Endothelial cell of umbilical vein (primary cell): Measurements from ENCODE around the gene ZNF425. TPM values are rescaled to one million over a fixed set of nuclear protein-coding genes. Genes with fewer than 3 reads are reported as not detected.

Source experiments
- BruUV-seq: library from RNA; stranded (reverse); fragments of 400-500 nt; replicated peaks from 2 replicates; lab custom pipeline; 2021; lab: Mats Ljungman, UMichigan
- CTCF ChIA-PET: fragments of 300-600, 350-600 bp; sonication (Branson Sonifier 250); formaldehyde crosslinking; loops from one replicate; lab custom pipeline; 2021; ENCODE audit warnings: antibody characterized with exemption, inconsistent platforms; lab: Charles Lee
- POLR2A ChIA-PET: fragments of 300-600, 350-600 bp; sonication (Branson Sonifier 250); formaldehyde crosslinking; loops from one replicate; lab custom pipeline; 2021; ENCODE audit warnings: antibody characterized with exemption, inconsistent platforms; lab: Charles Lee
- DNase-seq: peaks from one replicate; pipeline ENCODE4 v3.0.0-alpha.2; 2011; ENCODE audit warnings: low read depth, low spot score
- FAIRE-seq: peaks from 2 replicates; lab custom pipeline; 2011; peaks lifted over from hg19 to GRCh38; lab: Jason Lieb, UNC
- H2AFZ ChIP-seq: 2 replicates; pipeline ENCODE4 v1.6.0; 2012; ENCODE audit warnings: low read depth, low read length, control low read depth, inconsistent platforms
- H3K27ac ChIP-seq: 2 replicates; pipeline ENCODE4 v1.5.1; 2011; ENCODE audit warnings: low read depth, mild to moderate bottlenecking, control low read depth, low read length, moderate library complexity; ENCODE audit not compliant: insufficient read depth
- H3K27me3 ChIP-seq, 2 experiments: 2 replicates each; pipeline versions ENCODE4 v1.6.0 to v1.6.1; 2011; ENCODE audit warnings: low read length in 2 of 2, mixed read lengths in 1 of 2; ENCODE audit not compliant: control insufficient read depth in 2 of 2, insufficient read depth in 2 of 2
- H3K36me3 ChIP-seq, 2 experiments: 2 replicates in 1 of 2; 3 replicates in 1 of 2; pipeline ENCODE4 v1.5.1; 2011; ENCODE audit warnings: low read length in 2 of 2, mild to moderate bottlenecking in 1 of 2, moderate library complexity in 1 of 2; ENCODE audit not compliant: control insufficient read depth in 2 of 2, insufficient read depth in 2 of 2; ENCODE audit errors: extremely low read depth in 1 of 2
- H3K4me1 ChIP-seq: 3 replicates; pipeline ENCODE4 v1.5.1; 2011; ENCODE audit warnings: mild to moderate bottlenecking, low read length; ENCODE audit not compliant: control insufficient read depth, insufficient read depth; ENCODE audit errors: extremely low read depth
- H3K4me2 ChIP-seq: 2 replicates; pipeline ENCODE4 v1.6.1; 2011; ENCODE audit warnings: low read length, control low read depth, mixed read lengths; ENCODE audit not compliant: insufficient read depth
- H3K4me3 ChIP-seq, 3 experiments: fragments of 200-600 bp in 1 of 3; sonication (generic), shearing (Covaris generic) in 1 of 3; replicated peaks in 1 of 3; 2 replicates each; pipeline ENCODE4 v1.5.1; 2011 to 2016; ENCODE audit warnings: control low read depth in 3 of 3, low read length in 3 of 3, mild to moderate bottlenecking in 2 of 3, inconsistent platforms in 1 of 3, low read depth in 1 of 3, moderate library complexity in 1 of 3; ENCODE audit not compliant: insufficient read depth in 1 of 3
- H3K79me2 ChIP-seq: 2 replicates; pipeline ENCODE4 v1.6.0; 2012; ENCODE audit warnings: low read length, inconsistent platforms; ENCODE audit not compliant: control insufficient read depth, insufficient read depth
- H3K9ac ChIP-seq: replicated peaks from 2 replicates; pipeline ENCODE3; 2011; ENCODE audit warnings: low read length, control low read depth; ENCODE audit not compliant: insufficient read depth; ENCODE audit errors: extremely low read depth
- H3K9me1 ChIP-seq: replicated peaks from 3 replicates; pipeline ENCODE4 v1.6.0; 2011; ENCODE audit warnings: mild to moderate bottlenecking, low read length; ENCODE audit not compliant: control insufficient read depth, insufficient read depth; ENCODE audit errors: extremely low read depth
- H3K9me3 ChIP-seq: replicated peaks from 2 replicates; pipeline ENCODE4 v1.5.1; 2012; ENCODE audit warnings: low read length, inconsistent platforms; ENCODE audit not compliant: control insufficient read depth, insufficient read depth
- H4K20me1 ChIP-seq: replicated peaks from 2 replicates; pipeline ENCODE3; 2011; ENCODE audit warnings: mild to moderate bottlenecking, low read length; ENCODE audit not compliant: control insufficient read depth, insufficient read depth; ENCODE audit errors: extremely low read depth
- EZH2 ChIP-seq: IDR thresholded peaks from 2 replicates; pipeline ENCODE4 v1.6.1; 2012; ENCODE audit warnings: borderline replicate concordance, low read depth, mild to moderate bottlenecking, moderate library complexity, low read length, inconsistent platforms; ENCODE audit not compliant: severe bottlenecking
- FOS ChIP-seq: IDR thresholded peaks from 2 replicates; pipeline ENCODE4 v1.6.1; 2011; ENCODE audit warnings: mild to moderate bottlenecking, low read length, moderate library complexity, borderline replicate concordance; ENCODE audit not compliant: insufficient read depth
- GATA2 ChIP-seq: IDR thresholded peaks from 2 replicates; pipeline ENCODE4 v1.7.0; 2011; ENCODE audit warnings: low read depth, mild to moderate bottlenecking, moderate library complexity, mixed read lengths, low read length; ENCODE audit not compliant: insufficient read length, insufficient read depth
- JUN ChIP-seq: IDR thresholded peaks from 2 replicates; pipeline ENCODE4 v1.6.1; 2011; ENCODE audit warnings: borderline replicate concordance, low read depth; ENCODE audit not compliant: insufficient read length, insufficient read depth
- MYC ChIP-seq: IDR thresholded peaks from one replicate; pipeline ENCODE4 v1.6.1; 2011; ENCODE audit warnings: mild to moderate bottlenecking, low read depth, low read length
- POLR2A ChIP-seq: IDR thresholded peaks from 2 replicates; pipeline ENCODE4 v1.6.1; 2012; ENCODE audit warnings: low read depth, mild to moderate bottlenecking, control low read depth, low read length
- POLR2AphosphoS5 ChIP-seq: IDR thresholded peaks from 2 replicates; pipeline ENCODE4 v1.6.1; 2012; ENCODE audit warnings: low read depth, mild to moderate bottlenecking, control low read depth, low read length, moderate library complexity; ENCODE audit not compliant: insufficient read depth
- dilution Hi-C: fragments of 300-500 bp; cut with MboI; formaldehyde crosslinking; loops from one replicate; pipeline ENCODE4 v1.15.0; 2019; ENCODE audit warnings: low sequenced_read_pairs; ENCODE audit not compliant: extremely low pct_ligation_motif_present
- intact Hi-C: fragments of 100-400 bp; cut with micrococcal nuclease; formaldehyde crosslinking; loops from one replicate; pipeline ENCODE4 v1.10.0; 2022
- polyA plus RNA-seq, 4 experiments: library from polyadenylated mRNA; depleted of rRNA in 3 of 4; stranded (reverse) in 3 of 4; unstranded in 1 of 4; fragments of >200 nt; gene quantifications; 2 replicates each; pipeline versions ENCODE4 v1.2.1 to v1.2.3, GENCODE V29; 2011 to 2012; ENCODE audit warnings: missing spikeins in 1 of 4
- total RNA-seq: library from RNA; stranded (reverse); gene quantifications from 2 replicates; pipeline ENCODE4 v1.2.3, GENCODE V29; 2021
- TF ChIP-seq, protein P1 (sequence below): IDR thresholded peaks from 2 replicates; pipeline ENCODE4 v1.6.1; 2011; ENCODE audit not compliant: insufficient read depth, insufficient read length
- TF ChIP-seq, protein P2 (sequence below), 2 donors: IDR thresholded peaks; 1 replicate in 1 of 2; 2 replicates in 1 of 2; pipeline ENCODE4 v1.5.1; 2011; ENCODE audit warnings: low read length in 2 of 2, mild to moderate bottlenecking in 2 of 2, moderate library complexity in 2 of 2, control low read depth in 1 of 2, inconsistent platforms in 1 of 2, low read depth in 1 of 2; ENCODE audit not compliant: insufficient read depth in 1 of 2; ENCODE audit errors: extremely low read depth in 1 of 2

The ZNF425 gene
- total and polyA plus RNA-seq, 2 donors (not counting 3 experiments of a cell fraction or from before 2014, with no cell fraction given) = 0.68 to 0.93 TPM

DNA sequence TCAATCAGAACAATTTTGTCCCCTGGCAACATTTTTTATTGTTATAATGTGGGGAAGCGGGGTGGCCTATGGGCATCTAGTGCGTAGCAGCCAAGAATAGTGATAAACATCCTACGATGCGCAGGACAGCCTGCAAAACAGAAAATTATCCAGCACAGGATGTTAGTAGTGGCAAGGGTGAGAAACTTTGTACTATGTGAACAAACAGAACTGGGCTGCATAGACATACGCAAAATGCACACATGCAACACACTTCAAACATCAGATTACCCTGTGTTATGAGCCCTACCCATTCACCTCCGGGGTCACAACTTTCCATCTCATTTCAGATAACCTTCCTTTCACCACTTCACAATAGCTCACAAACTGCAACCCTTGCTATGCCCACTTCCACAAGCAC is 38.7 kb downstream of the ZNF425 start:
- no peaks in the 10 kb centered on the region for H3K9me1 ChIP-seq
- H3K4me1 ChIP-seq = peaks cover 6% of the 10 kb centered on the region
- H3K79me2 ChIP-seq = peaks cover 12% of the 10 kb centered on the region
- no peaks in the 10 kb centered on the region for H3K36me3 ChIP-seq
- CTCF ChIA-PET = interaction anchor here (0.6 to 2.8 kb wide), 4 partner anchors 14 to 314 kb away, joined by 3 to 11 read pairs (median 4); no protein-coding TSS in a partner anchor
- H3K4me2 ChIP-seq = no peak overlapping the region
- FAIRE-seq (no peak), DNase-seq (no peak)
- no peaks in the 10 kb centered on the region for H4K20me1 ChIP-seq
- H3K9ac ChIP-seq = no peak overlapping the region
- no TSS peak for BruUV-seq
- no peak overlapping the region for H3K27ac ChIP-seq
- H3K27me3 ChIP-seq = no peaks in the 10 kb centered on the region
- TF ChIP-seq POLR2AphosphoS5 = no peak
- TF ChIP-seq JUN = no peak
- TF ChIP-seq, protein P1, sequence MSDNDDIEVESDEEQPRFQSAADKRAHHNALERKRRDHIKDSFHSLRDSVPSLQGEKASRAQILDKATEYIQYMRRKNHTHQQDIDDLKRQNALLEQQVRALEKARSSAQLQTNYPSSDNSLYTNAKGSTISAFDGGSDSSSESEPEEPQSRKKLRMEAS = no peak
- no peak for TF ChIP-seq GATA2
- TF ChIP-seq POLR2A = no peak
- TF ChIP-seq, protein P2, sequence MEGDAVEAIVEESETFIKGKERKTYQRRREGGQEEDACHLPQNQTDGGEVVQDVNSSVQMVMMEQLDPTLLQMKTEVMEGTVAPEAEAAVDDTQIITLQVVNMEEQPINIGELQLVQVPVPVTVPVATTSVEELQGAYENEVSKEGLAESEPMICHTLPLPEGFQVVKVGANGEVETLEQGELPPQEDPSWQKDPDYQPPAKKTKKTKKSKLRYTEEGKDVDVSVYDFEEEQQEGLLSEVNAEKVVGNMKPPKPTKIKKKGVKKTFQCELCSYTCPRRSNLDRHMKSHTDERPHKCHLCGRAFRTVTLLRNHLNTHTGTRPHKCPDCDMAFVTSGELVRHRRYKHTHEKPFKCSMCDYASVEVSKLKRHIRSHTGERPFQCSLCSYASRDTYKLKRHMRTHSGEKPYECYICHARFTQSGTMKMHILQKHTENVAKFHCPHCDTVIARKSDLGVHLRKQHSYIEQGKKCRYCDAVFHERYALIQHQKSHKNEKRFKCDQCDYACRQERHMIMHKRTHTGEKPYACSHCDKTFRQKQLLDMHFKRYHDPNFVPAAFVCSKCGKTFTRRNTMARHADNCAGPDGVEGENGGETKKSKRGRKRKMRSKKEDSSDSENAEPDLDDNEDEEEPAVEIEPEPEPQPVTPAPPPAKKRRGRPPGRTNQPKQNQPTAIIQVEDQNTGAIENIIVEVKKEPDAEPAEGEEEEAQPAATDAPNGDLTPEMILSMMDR (IDR thresholded peaks at IDR 0.05; ENCODE audit: extremely low read depth in 1 of 2, insufficient read depth in 1 of 2, low read depth in 1 of 2, low read length in 2 of 2) = no peak
- TF ChIP-seq FOS = no peak
- no peak for TF ChIP-seq MYC
- no peak for TF ChIP-seq EZH2
- no peak overlapping the region for H2AFZ ChIP-seq
- no peaks in the 10 kb centered on the region for H3K9me3 ChIP-seq
- POLR2A ChIA-PET = no interaction called here
- intact Hi-C loops (no loop called here), dilution Hi-C loops (no loop called here)
- H3K4me3 ChIP-seq = no peak overlapping the region
